Measurements from ENCODE around the gene CNGA3. TPM values are rescaled to one million over a fixed set of nuclear protein-coding genes. Genes with fewer than 3 reads are reported as not detected.
"Not testable (repeated sequence)": the region's sequence is repeated elsewhere in the genome, so short reads cannot be mapped to it uniquely, and the experiment has no call there.

The CNGA3 gene
- total and polyA plus RNA-seq, 9 donors, result 0.35 to 1.5 (median 0.56) TPM

DNA sequence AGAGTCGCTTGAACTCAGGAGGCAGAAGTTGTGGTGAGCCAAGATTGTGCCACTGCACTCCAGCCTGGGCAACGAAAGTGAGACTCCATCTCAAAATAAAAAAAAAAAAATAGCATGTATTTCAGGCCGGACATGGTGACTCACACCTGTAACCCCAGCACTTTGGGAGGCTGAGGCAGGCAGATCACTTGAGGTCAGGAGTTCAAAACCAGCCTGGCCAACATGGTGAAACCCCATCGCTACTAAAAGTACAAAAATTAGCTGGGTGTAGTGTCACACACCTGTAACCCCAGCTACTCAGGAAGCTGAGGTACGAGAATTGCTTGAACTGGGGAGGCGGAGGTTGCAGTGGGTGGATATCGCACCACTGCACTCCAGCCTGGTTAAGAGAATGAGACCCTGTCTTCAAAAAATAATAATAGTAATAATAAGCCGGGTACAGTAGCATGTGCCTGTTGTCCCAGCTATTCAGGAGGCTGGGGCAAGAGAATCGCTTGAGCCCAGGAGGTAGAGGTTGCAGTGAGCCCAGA is 69.5 kb downstream of the CNGA3 start:
- not testable (repeated sequence) for H3K4me3 ChIP-seq (ENCODE audit: low read length); H3K9me3 ChIP-seq (replicated peaks; ENCODE audit: control insufficient read depth, low read depth, low read length); H3K27ac ChIP-seq (ENCODE audit: low read length); DNase-seq; H3K27me3 ChIP-seq (ENCODE audit: control insufficient read depth, insufficient read depth, low read length); H3K36me3 ChIP-seq (ENCODE audit: control insufficient read depth, insufficient read depth, low read length); H3K4me1 ChIP-seq (ENCODE audit: control insufficient read depth, insufficient read depth, low read length)
- WGBS (ENCODE audit: insufficient coverage), result 93% methylated on average over 3 of the region's 9 CpGs

DNA sequence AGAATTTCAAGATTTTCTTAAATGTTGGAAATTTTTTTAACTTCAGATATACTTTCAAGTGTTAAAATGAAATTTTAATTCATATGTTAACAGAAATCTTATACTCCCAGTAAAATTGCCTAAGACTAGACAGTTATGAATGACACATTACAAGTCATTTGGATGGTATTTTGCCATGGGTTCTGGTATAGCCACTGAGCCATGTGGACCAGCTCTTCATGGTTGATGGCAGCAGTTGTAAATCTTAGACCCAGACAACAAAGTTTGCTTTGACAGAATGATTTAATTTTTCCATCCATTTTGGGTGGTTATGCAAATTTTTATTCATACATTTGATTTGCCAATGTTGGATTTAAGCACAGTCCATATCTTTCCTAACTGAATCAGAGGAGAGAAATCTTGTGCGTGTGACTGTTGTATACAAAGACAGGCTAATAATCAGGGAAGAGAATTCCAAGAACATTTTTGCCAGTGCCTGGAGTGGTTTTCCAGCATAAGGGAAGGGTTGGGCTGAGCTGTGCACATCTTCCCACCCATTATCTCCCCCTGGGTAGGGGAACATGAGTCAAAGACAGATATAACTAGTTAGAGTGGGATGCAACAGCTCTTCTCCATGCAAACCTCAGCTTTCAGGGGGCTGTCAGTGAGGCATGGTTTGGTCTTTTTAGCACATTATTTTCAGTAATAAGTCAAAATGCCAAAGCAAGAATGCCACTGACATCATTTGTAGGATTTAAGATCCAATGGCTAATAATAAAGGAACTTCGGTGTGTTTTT is 70.3 kb downstream of the CNGA3 start:
- WGBS (ENCODE audit: insufficient coverage), result no CpG with 5 or more reads among the region's 2 CpGs
- no peak overlapping the region for H3K27ac ChIP-seq (ENCODE audit: low read length)
- H3K4me3 ChIP-seq (ENCODE audit: low read length), result no peak overlapping the region
- H3K27me3 ChIP-seq (ENCODE audit: control insufficient read depth, insufficient read depth, low read length), result no peaks in the 10 kb centered on the region
- DNase-seq, result no peak
- no peaks in the 10 kb centered on the region for H3K4me1 ChIP-seq (ENCODE audit: control insufficient read depth, insufficient read depth, low read length)
- H3K9me3 ChIP-seq (replicated peaks; ENCODE audit: control insufficient read depth, low read depth, low read length), result peaks cover 5% of the 10 kb centered on the region
- H3K36me3 ChIP-seq (ENCODE audit: control insufficient read depth, insufficient read depth, low read length), result no peaks in the 10 kb centered on the region

DNA sequence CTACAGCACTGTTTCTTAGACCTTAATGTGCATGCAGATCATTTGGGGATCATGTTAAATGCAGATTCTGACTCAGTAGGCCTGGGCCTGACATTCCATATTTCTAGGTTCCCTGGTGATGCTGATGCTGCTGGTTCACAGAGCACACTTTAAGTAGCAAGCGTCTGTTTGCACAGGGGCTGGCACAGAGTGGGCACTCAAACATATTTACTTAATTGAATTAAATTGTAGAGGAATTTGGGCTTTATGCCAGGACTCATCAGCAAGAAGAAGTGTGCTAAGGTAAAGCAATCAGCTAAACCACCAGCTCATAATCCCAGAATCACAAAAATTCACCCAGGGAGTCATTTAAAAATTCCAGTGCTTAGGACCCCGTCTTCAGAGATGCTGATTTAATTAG is 73.3 kb downstream of the CNGA3 start:
- no CpG with 5 or more reads among the region's 2 CpGs for WGBS (ENCODE audit: insufficient coverage)
- no peaks in the 10 kb centered on the region for H3K36me3 ChIP-seq (ENCODE audit: control insufficient read depth, insufficient read depth, low read length)
- H3K27ac ChIP-seq (ENCODE audit: low read length), result no peak overlapping the region
- H3K9me3 ChIP-seq (replicated peaks; ENCODE audit: control insufficient read depth, low read depth, low read length), result peaks cover 5% of the 10 kb centered on the region
- H3K27me3 ChIP-seq (ENCODE audit: control insufficient read depth, insufficient read depth, low read length), result no peaks in the 10 kb centered on the region
- no peaks in the 10 kb centered on the region for H3K4me1 ChIP-seq (ENCODE audit: control insufficient read depth, insufficient read depth, low read length)
- no peak for DNase-seq
- H3K4me3 ChIP-seq (ENCODE audit: low read length), result no peak overlapping the region

DNA sequence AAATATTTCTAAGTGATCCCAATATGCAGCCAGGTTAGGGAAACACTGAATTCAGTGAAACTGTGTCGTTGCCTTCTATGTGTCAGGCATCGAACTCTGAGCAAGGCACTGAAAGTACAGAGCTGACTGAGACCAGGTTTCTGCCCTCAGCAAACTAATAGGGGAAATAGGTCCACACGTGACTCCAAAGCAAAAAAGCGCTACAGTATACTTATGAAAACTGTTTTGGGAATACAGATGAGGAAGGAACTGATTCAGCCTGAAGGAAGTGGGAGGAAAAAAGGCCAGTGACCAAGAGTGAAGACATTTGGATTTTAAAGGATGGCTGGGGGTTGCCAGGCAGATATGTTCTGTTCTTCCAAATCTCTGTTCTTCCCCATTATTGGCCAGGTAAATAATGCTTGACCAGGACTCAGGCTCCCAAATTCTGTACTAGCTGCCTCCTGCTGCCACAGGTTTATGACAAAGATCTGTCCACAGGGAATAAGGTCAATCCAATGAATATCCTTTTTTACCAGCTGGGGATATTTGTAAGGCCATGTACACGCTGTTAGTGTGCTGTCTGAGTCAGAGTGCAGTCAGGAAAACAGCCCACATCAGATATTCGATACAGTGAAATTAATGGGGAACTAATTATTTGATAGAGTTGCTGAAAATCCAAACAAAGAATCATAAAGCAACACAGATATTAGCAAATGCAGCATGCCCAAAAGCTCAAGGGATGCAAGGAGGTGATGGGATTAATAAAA is 73.9 kb downstream of the CNGA3 start:
- Histone ChIP-seq H3K36me3 (ENCODE audit: control insufficient read depth, insufficient read depth, low read length) (no peaks in the 10 kb centered on the region), H3K4me3 (ENCODE audit: low read length) (no peak overlapping the region), H3K4me1 (ENCODE audit: control insufficient read depth, insufficient read depth, low read length) (no peaks in the 10 kb centered on the region), H3K27ac (ENCODE audit: low read length) (no peak overlapping the region), H3K9me3 (replicated peaks; ENCODE audit: control insufficient read depth, low read depth, low read length) (peaks cover 3% of the 10 kb centered on the region), H3K27me3 (ENCODE audit: control insufficient read depth, insufficient read depth, low read length) (no peaks in the 10 kb centered on the region)
- 49% methylated on average over 3 of the region's 6 CpGs for WGBS (ENCODE audit: insufficient coverage)
- DNase-seq, result peak; percentile 51

DNA sequence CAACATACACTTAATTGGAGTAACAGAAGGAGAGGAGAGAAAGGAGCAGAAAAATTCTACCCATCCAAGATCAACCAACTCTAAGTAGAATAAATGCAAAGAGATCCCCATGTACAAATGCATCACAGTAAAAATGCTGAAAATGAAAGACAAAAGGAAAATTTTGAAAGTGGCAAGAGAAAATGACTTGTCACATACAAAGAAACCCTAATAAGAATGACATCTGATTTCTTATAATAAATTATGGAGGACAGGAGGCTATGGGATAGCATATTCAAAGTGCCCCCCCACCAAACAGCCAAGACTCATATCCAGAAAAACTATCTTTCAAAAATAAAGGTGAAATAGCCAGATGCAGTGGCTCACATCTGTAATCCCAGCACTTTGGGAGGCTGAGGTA is 76.2 kb downstream of the CNGA3 start:
- H3K36me3 ChIP-seq (ENCODE audit: control insufficient read depth, insufficient read depth, low read length), result no peaks in the 10 kb centered on the region
- no peak overlapping the region for H3K4me3 ChIP-seq (ENCODE audit: low read length)
- H3K27me3 ChIP-seq (ENCODE audit: control insufficient read depth, insufficient read depth, low read length), result no peaks in the 10 kb centered on the region
- DNase-seq, result no peak
- H3K9me3 ChIP-seq (replicated peaks; ENCODE audit: control insufficient read depth, low read depth, low read length), result peaks cover 3% of the 10 kb centered on the region
- H3K4me1 ChIP-seq (ENCODE audit: control insufficient read depth, insufficient read depth, low read length), result no peaks in the 10 kb centered on the region
- no peak overlapping the region for H3K27ac ChIP-seq (ENCODE audit: low read length)

DNA sequence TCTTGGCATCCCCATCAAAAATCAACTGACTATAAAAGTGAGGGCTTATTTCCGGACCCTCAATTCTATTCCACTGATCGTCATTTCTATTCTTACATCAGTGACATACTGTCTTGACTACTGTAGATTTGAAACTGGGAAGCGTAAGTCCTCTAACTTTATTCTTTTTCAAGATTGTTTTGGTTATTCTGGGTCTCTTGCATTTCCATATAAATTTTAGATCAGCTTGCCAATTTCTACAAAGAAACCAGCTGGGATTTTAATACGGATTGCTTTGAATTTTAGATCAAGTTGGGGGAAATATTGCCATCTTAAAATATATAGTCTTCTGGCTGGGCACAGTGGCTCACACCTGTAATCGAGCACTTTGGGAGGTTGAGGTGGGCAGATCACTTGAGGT is 80.5 kb downstream of the CNGA3 start:
- WGBS (ENCODE audit: insufficient coverage), result no CpG with 5 or more reads among the region's 5 CpGs
- Histone ChIP-seq H3K27ac (ENCODE audit: low read length) (no peak overlapping the region), H3K4me1 (ENCODE audit: control insufficient read depth, insufficient read depth, low read length) (no peaks in the 10 kb centered on the region), H3K36me3 (ENCODE audit: control insufficient read depth, insufficient read depth, low read length) (no peaks in the 10 kb centered on the region), H3K4me3 (ENCODE audit: low read length) (no peak overlapping the region), H3K27me3 (ENCODE audit: control insufficient read depth, insufficient read depth, low read length) (no peaks in the 10 kb centered on the region), H3K9me3 (replicated peaks; ENCODE audit: control insufficient read depth, low read depth, low read length) (peaks cover 2% of the 10 kb centered on the region)
- no peak for DNase-seq

DNA sequence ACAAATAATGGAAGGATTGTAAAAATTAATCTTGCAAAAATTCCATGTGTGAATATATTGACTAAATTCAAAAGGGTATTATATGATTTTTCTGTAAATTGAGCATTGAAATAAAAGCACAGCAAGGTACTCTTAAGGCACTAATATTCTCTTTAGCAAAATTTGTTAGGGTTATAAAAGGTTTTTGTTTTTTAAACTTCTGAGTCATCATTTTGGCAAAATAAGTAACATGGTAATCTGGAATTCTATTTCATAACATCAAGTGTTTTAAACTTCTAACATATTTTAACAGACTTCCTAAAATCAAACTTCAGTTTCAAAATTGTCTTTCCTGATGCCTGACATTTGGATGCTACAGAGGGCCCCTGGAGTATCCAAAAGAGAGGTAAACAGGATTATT is 85.9 kb downstream of the CNGA3 start:
- Histone ChIP-seq H3K27me3 (ENCODE audit: control insufficient read depth, insufficient read depth, low read length) (no peaks in the 10 kb centered on the region), H3K4me3 (ENCODE audit: low read length) (no peak overlapping the region), H3K9me3 (replicated peaks; ENCODE audit: control insufficient read depth, low read depth, low read length) (peaks cover 8% of the 10 kb centered on the region), H3K4me1 (ENCODE audit: control insufficient read depth, insufficient read depth, low read length) (no peaks in the 10 kb centered on the region), H3K36me3 (ENCODE audit: control insufficient read depth, insufficient read depth, low read length) (no peaks in the 10 kb centered on the region), H3K27ac (ENCODE audit: low read length) (no peak overlapping the region)
- DNase-seq, result no peak

DNA sequence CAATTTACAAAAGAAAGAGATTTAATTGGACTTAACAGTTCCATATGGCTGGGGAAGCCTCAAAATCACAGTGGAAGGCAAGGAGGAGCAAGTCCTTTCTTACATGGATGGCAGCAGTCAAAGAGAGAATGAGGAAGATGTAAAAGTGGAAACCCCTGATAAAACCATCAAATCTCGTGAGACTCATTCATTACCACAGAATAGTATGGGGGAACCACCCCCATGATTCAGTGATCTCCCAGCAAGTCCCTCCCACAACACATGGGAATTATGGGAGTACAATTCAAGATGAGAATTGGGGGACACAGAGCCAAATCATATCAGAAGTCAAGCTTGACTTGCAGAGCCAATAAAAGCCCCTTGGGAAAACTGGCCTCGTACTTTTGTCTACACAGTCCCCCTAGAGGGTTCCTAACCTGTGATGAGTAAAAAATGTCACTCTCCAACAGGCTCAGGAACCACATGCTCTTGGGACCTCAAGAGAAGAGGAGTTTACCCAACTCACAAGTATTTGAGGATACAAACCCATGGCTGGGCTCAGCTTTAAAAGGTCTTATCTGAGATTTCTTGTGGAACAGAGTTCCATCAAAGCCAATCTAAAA is 87.2 kb downstream of the CNGA3 start:
- H3K27me3 ChIP-seq (ENCODE audit: control insufficient read depth, insufficient read depth, low read length), result no peaks in the 10 kb centered on the region
- peaks cover 8% of the 10 kb centered on the region for H3K9me3 ChIP-seq (replicated peaks; ENCODE audit: control insufficient read depth, low read depth, low read length)
- no peak for DNase-seq
- H3K4me1 ChIP-seq (ENCODE audit: control insufficient read depth, insufficient read depth, low read length), result no peaks in the 10 kb centered on the region
- no peak overlapping the region for H3K27ac ChIP-seq (ENCODE audit: low read length)
- H3K4me3 ChIP-seq (ENCODE audit: low read length), result no peak overlapping the region
- no peaks in the 10 kb centered on the region for H3K36me3 ChIP-seq (ENCODE audit: control insufficient read depth, insufficient read depth, low read length)
- no CpG with 5 or more reads among the region's 2 CpGs for WGBS (ENCODE audit: insufficient coverage)

DNA sequence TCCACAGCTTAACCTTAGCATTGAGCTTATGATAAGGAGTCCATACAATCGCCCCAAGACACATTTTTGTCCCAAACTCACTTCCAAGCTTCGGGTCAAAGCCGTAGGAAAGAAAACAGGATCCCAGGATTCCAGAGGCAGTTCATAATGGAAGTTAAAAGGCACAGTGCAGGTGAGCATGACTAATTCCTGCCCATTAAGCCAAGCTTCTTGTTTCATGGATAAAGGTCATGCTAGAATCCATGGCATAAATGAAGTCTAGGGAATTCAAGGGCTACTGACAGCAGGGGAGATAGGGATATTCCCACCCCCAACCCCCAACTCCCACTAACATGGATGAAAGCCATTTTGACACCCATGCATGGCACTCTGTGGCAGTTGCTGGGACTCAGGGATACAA is 88.2 kb downstream of the CNGA3 start:
- H3K9me3 ChIP-seq (replicated peaks; ENCODE audit: control insufficient read depth, low read depth, low read length), result peaks cover 9% of the 10 kb centered on the region

DNA sequence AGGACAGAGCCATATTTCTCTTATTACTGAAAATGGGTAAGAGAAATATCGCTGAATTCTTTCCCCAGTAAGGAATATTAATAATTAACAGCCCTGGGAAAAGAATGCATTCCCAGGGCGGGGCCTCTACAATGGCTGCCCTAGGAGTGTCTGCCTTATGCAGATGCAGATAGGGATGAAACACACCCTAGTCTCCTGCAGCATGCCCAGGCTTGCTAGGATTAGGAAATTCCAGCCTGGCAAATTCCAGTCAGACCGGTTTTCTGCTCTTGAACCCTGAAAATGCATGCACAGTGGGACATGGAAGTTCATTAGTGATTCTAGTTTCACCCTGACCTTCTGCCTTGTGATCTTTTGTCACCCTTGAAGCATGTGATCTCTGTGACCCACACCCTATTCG is 89.4 kb downstream of the CNGA3 start:
- H3K36me3 ChIP-seq (ENCODE audit: control insufficient read depth, insufficient read depth, low read length); H3K4me3 ChIP-seq (ENCODE audit: low read length); H3K27me3 ChIP-seq (ENCODE audit: control insufficient read depth, insufficient read depth, low read length); H3K4me1 ChIP-seq (ENCODE audit: control insufficient read depth, insufficient read depth, low read length); DNase-seq; H3K27ac ChIP-seq (ENCODE audit: low read length): not testable (repeated sequence)
- WGBS (ENCODE audit: insufficient coverage), result 77% methylated on average over 2 of the region's 4 CpGs
- peaks cover 10% of the 10 kb centered on the region for H3K9me3 ChIP-seq (replicated peaks; ENCODE audit: control insufficient read depth, low read depth, low read length)

More for the DNA sequence above, 88.2 kb downstream of the CNGA3 start:
- H3K27me3 ChIP-seq (ENCODE audit: control insufficient read depth, insufficient read depth, low read length), result no peaks in the 10 kb centered on the region
- H3K36me3 ChIP-seq (ENCODE audit: control insufficient read depth, insufficient read depth, low read length), result no peaks in the 10 kb centered on the region
- no peak for DNase-seq
- H3K4me3 ChIP-seq (ENCODE audit: low read length), result no peak overlapping the region
- 69% methylated on average over 2 of the region's 3 CpGs for WGBS (ENCODE audit: insufficient coverage)
- H3K27ac ChIP-seq (ENCODE audit: low read length), result no peak overlapping the region
- no peaks in the 10 kb centered on the region for H3K4me1 ChIP-seq (ENCODE audit: control insufficient read depth, insufficient read depth, low read length)

Measured in muscle of leg (tissue), 11 donors.